A549 (cell line): ENCODE data around the gene TFEB. TPM values are rescaled to one million over a fixed set of nuclear protein-coding genes. Genes with fewer than 3 reads are reported as not detected.

ENCODE experiments used
- ATAC-seq, 2 experiments: fragments of 200-7000 bp in 1 of 2; fragments of >200 bp in 1 of 2; cut with Nextera tagmentation in 1 of 2; cut with Tn5 transposase in 1 of 2; 3 replicates each; pipeline versions ENCODE4 v1.8.0 to v1.9.1; 2018 to 2020; ENCODE audit warnings: mild to moderate bottlenecking in 1 of 2, moderate library complexity in 1 of 2
- CTCF ChIA-PET: fragments of 300-600 bp; sonication (Branson Sonifier 250); formaldehyde crosslinking; extraction: SDS; loops from one replicate; lab custom pipeline; 2021; ENCODE audit warnings: antibody characterized with exemption, inconsistent platforms; lab: Yijun Ruan, JAX
- POLR2A ChIA-PET: fragments of 350-600 bp; formaldehyde crosslinking; extraction: SDS; loops from one replicate; lab custom pipeline; 2021; ENCODE audit warnings: antibody characterized with exemption, inconsistent platforms; lab: Yijun Ruan, JAX
- DNase-seq, 2 experiments: peaks; one replicate each; pipeline versions ENCODE4 v3.0.0 to v3.0.0-alpha.2; 2011 to 2016; ENCODE audit warnings: low read depth in 1 of 2, low spot score in 1 of 2
- FAIRE-seq: peaks from 2 replicates; lab custom pipeline; 2011; peaks lifted over from hg19 to GRCh38; lab: Jason Lieb, UNC
- H3K27ac ChIP-seq, 2 experiments: fragments of >200 bp; sonication (Bioruptor Twin); formaldehyde crosslinking; 3 replicates each; pipeline ENCODE4 v1.5.1; 2016 to 2017
- H3K4me1 ChIP-seq: fragments of >200 bp; sonication (Bioruptor Twin); formaldehyde crosslinking; 3 replicates; pipeline ENCODE4 v1.6.1; 2016
- H3K4me2 ChIP-seq: fragments of >200 bp; sonication (Bioruptor Twin); formaldehyde crosslinking; 3 replicates; pipeline ENCODE4 v1.6.1; 2016
- H3K4me3 ChIP-seq: fragments of >200 bp; sonication (Bioruptor Twin); formaldehyde crosslinking; 3 replicates; pipeline ENCODE4 v1.5.1; 2016
- H3K9me3 ChIP-seq: fragments of >200 bp; sonication (Bioruptor Twin); formaldehyde crosslinking; 3 replicates; pipeline ENCODE4 v1.6.1; 2016
- BCL3 ChIP-seq: fragments of >200 bp; sonication (Bioruptor Twin); formaldehyde crosslinking; IDR thresholded peaks from 3 replicates; pipeline ENCODE4 v1.6.1; 2016
- EHF ChIP-seq: fragments of 250-450 bp; sonication (Bioruptor Pico); IDR thresholded peaks from 2 replicates; pipeline ENCODE4 v1.5.0; 2020; ENCODE audit warnings: mild to moderate bottlenecking
- FOXS1 ChIP-seq: fragments of 250-450 bp; sonication (Bioruptor Pico); IDR thresholded peaks from 2 replicates; pipeline ENCODE4 v1.5.0; 2020; ENCODE audit warnings: mild to moderate bottlenecking, moderate library complexity
- HDAC2 ChIP-seq: fragments of 200-600 bp; sonication (generic); IDR thresholded peaks from 2 replicates; pipeline ENCODE4 v1.6.1; 2016
- HES2 ChIP-seq: fragments of >200 bp; sonication (Bioruptor Twin); formaldehyde crosslinking; IDR thresholded peaks from 2 replicates; pipeline ENCODE4 v1.6.1; 2016
- HOXB13 ChIP-seq: fragments of 250-450 bp; sonication (Bioruptor Pico); IDR thresholded peaks from 2 replicates; pipeline ENCODE4 v1.5.0; 2020; ENCODE audit warnings: low read depth, mild to moderate bottlenecking, moderate library complexity
- JUNB ChIP-seq: fragments of >200 bp; sonication (Bioruptor Twin); formaldehyde crosslinking; IDR thresholded peaks from 2 replicates; pipeline ENCODE4 v1.6.1; 2016
- NPAS2 ChIP-seq: fragments of 250-450 bp; sonication (Bioruptor Pico); IDR thresholded peaks from 2 replicates; pipeline ENCODE4 v1.8.0; 2022; ENCODE audit warnings: mild to moderate bottlenecking, moderate library complexity, borderline replicate concordance
- NR3C1 ChIP-seq: fragments of >200 bp; sonication (Bioruptor Twin); formaldehyde crosslinking; IDR thresholded peaks from 3 replicates; pipeline ENCODE4 v1.6.1; 2017
- PHF8 ChIP-seq: fragments of 200-600 bp; sonication (generic); IDR thresholded peaks from 2 replicates; pipeline ENCODE4 v1.6.1; 2016; ENCODE audit warnings: low read depth, mild to moderate bottlenecking, antibody characterized with exemption, moderate library complexity, borderline replicate concordance
- RARB ChIP-seq: fragments of 250-450 bp; sonication (Bioruptor Pico); IDR thresholded peaks from 2 replicates; pipeline ENCODE4 v1.8.0; 2021; ENCODE audit warnings: mild to moderate bottlenecking, moderate library complexity
- RCOR1 ChIP-seq: fragments of 150-350 bp; IDR thresholded peaks from 2 replicates; pipeline ENCODE4 v1.6.1; 2014; ENCODE audit warnings: antibody characterized with exemption, low read length, low read depth
- REST ChIP-seq: fragments of 200-600 bp; sonication (generic); IDR thresholded peaks from 2 replicates; pipeline ENCODE4 v1.6.1; 2016; ENCODE audit warnings: antibody characterized with exemption, mild to moderate bottlenecking, moderate library complexity
- RFX5 ChIP-seq: fragments of 450-650 bp; IDR thresholded peaks from 2 replicates; pipeline ENCODE4 v1.7.1; 2014; ENCODE audit warnings: antibody characterized with exemption, mild to moderate bottlenecking, moderate library complexity
- RNF2 ChIP-seq: fragments of 200-600 bp; sonication (generic); IDR thresholded peaks from 2 replicates; pipeline ENCODE4 v1.6.1; 2016; ENCODE audit warnings: low read depth, mild to moderate bottlenecking, antibody characterized with exemption, moderate library complexity, borderline replicate concordance
- ZFP36 ChIP-seq: fragments of 450-650 bp; IDR thresholded peaks from 2 replicates; pipeline ENCODE4 v1.6.1; 2014; ENCODE audit warnings: borderline replicate concordance; ENCODE audit not compliant: partially characterized antibody
- WGBS: methylation state at CpG from one replicate; pipeline ENCODE4 v1.1.6; 2017; ENCODE audit errors: missing lambda C conversion rate; 5-methylcytosine and 5-hydroxymethylcytosine counted together
- polyA plus RNA-seq, 4 experiments: library from polyadenylated mRNA; depleted of rRNA in 3 of 4; stranded (reverse); fragments of >200 nt; fragmentation: RNase III in 1 of 4; extraction: RNeasy Plus Mini Kit Qiagen cat#74134 plus additional on column Dnase treatment in 1 of 4; gene quantifications; 2 replicates in 3 of 4; 3 replicates in 1 of 4; pipeline ENCODE4 v1.2.3, GENCODE V29; 2011 to 2017
- TF ChIP-seq, protein P1 (sequence below): IDR thresholded peaks from 2 replicates; pipeline ENCODE4 v1.6.1; 2012
- TF ChIP-seq, protein P2 (sequence below): fragments of 250-450 bp; sonication (Bioruptor Pico); IDR thresholded peaks from 2 replicates; pipeline ENCODE4 v1.5.0; 2021; ENCODE audit warnings: mild to moderate bottlenecking, moderate library complexity, borderline replicate concordance
- TF ChIP-seq, protein P3 (sequence below): fragments of 250-450 bp; sonication (Bioruptor Pico); IDR thresholded peaks from 2 replicates; pipeline ENCODE4 v1.5.0; 2020; ENCODE audit warnings: low read depth, mild to moderate bottlenecking, moderate library complexity

The TFEB gene
- polyA plus RNA-seq, 2 of the 4 experiments (the other 2 are of a cell fraction) = 3.1 to 6.1 TPM

DNA sequence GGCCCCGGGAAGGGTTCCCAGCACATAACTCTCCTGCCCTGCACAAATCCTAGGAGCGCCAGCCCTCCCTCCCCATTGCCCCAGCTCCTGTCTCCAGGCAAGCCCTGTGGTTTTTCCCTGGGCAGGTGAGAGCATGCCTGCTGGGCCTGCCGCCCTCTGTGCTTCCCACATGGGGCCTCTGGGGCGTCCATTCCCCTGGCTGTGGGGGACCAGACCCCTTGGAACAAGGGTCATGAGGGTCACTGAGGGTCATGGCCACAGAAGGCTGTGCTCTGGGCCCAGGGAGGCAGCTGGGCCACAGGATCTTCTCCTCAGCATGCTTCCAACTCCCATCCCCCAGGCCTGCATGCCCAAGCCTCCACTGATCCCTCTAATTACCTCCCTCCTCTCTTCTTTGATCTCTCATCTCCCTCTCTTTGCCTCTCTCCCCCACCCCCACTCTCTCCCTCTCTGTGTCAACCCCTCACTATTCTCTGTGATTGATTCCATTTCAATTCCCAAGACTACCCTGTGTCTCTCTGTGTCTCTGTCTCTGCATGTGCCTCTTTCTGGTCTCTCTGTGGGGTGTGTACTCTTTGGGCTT is 91.0 kb downstream of the TFEB start:
- no peak for TF ChIP-seq HOXB13 (CRISPR knock-in tag)
- TF ChIP-seq, protein P1, sequence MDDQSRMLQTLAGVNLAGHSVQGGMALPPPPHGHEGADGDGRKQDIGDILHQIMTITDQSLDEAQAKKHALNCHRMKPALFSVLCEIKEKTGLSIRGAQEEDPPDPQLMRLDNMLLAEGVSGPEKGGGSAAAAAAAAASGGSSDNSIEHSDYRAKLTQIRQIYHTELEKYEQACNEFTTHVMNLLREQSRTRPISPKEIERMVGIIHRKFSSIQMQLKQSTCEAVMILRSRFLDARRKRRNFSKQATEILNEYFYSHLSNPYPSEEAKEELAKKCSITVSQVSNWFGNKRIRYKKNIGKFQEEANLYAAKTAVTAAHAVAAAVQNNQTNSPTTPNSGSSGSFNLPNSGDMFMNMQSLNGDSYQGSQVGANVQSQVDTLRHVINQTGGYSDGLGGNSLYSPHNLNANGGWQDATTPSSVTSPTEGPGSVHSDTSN = no peak
- TF ChIP-seq, all 56 proteins: peak for 0
- Histone ChIP-seq H3K4me1 (no peaks in the 10 kb centered on the region; the same call in 2 of the 3 replicates), H3K27ac (no peak overlapping the region), H3K9me3 (no peaks in the 10 kb centered on the region), H3K4me3 (no peak overlapping the region), H3K4me2 (no peak overlapping the region)
- no peak for ATAC-seq
- DNase-seq = no peak
- CTCF ChIA-PET = no interaction called here
- WGBS = 82% methylated on average over 2 of the region's 4 CpGs
- no peak for FAIRE-seq
- POLR2A ChIA-PET = no interaction called here

DNA sequence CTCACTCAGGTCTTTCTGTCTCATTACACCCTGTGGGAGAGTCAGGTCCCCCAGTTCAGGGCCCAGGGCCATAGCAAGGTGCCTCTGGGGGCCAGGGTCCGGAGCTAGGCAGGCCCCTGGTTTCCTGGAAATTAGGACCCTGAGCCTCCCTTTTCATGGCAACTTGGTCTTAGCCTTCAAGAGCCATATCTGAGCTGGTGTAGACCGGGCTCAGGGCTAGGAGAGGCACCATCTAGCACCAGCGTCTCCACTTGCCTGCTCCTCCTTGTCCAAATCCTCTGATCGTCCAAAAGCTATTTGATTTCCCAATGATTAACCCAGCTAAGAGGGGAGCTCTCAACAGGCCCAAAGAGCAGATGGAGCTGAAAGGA is 91.5 kb downstream of the TFEB start:
- Histone ChIP-seq H3K4me1 (no peaks in the 10 kb centered on the region; the same call in 2 of the 3 replicates), H3K4me3 (no peak overlapping the region), H3K9me3 (no peaks in the 10 kb centered on the region), H3K27ac (no peak overlapping the region), H3K4me2 (no peak overlapping the region)
- no peak for ATAC-seq
- TF ChIP-seq BCL3 = no peak
- no peak for TF ChIP-seq REST
- TF ChIP-seq RFX5 = no peak
- no peak for TF ChIP-seq HES2
- no peak for TF ChIP-seq ZFP36
- TF ChIP-seq RCOR1 = no peak
- TF ChIP-seq, protein P2, sequence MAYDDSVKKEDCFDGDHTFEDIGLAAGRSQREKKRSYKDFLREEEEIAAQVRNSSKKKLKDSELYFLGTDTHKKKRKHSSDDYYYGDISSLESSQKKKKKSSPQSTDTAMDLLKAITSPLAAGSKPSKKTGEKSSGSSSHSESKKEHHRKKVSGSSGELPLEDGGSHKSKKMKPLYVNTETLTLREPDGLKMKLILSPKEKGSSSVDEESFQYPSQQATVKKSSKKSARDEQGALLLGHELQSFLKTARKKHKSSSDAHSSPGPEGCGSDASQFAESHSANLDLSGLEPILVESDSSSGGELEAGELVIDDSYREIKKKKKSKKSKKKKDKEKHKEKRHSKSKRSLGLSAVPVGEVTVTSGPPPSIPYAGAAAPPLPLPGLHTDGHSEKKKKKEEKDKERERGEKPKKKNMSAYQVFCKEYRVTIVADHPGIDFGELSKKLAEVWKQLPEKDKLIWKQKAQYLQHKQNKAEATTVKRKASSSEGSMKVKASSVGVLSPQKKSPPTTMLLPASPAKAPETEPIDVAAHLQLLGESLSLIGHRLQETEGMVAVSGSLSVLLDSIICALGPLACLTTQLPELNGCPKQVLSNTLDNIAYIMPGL = no peak
- TF ChIP-seq NPAS2 (CRISPR knock-in tag) = no peak
- no peak for TF ChIP-seq EHF
- TF ChIP-seq NR3C1 = no peak
- no peak for TF ChIP-seq FOXS1
- TF ChIP-seq, protein P3, sequence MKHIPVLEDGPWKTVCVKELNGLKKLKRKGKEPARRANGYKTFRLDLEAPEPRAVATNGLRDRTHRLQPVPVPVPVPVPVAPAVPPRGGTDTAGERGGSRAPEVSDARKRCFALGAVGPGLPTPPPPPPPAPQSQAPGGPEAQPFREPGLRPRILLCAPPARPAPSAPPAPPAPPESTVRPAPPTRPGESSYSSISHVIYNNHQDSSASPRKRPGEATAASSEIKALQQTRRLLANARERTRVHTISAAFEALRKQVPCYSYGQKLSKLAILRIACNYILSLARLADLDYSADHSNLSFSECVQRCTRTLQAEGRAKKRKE = no peak
- no peak for TF ChIP-seq HDAC2
- no peak for TF ChIP-seq RARB (CRISPR knock-in tag)
- no peak for TF ChIP-seq JUNB
- TF ChIP-seq PHF8 = no peak
- TF ChIP-seq RNF2 = no peak
- WGBS = 69% methylated on average over 2 of the region's 4 CpGs
- POLR2A ChIA-PET = no interaction called here
- DNase-seq = no peak
- CTCF ChIA-PET = no interaction called here
- no peak for FAIRE-seq
